ENCODE measurements around the gene ACYP2.
"Not testable (repeated sequence)": the region's sequence is repeated elsewhere in the genome, so short reads cannot be mapped to it uniquely, and the experiment has no call there.

ACYP2 gene

DNA sequence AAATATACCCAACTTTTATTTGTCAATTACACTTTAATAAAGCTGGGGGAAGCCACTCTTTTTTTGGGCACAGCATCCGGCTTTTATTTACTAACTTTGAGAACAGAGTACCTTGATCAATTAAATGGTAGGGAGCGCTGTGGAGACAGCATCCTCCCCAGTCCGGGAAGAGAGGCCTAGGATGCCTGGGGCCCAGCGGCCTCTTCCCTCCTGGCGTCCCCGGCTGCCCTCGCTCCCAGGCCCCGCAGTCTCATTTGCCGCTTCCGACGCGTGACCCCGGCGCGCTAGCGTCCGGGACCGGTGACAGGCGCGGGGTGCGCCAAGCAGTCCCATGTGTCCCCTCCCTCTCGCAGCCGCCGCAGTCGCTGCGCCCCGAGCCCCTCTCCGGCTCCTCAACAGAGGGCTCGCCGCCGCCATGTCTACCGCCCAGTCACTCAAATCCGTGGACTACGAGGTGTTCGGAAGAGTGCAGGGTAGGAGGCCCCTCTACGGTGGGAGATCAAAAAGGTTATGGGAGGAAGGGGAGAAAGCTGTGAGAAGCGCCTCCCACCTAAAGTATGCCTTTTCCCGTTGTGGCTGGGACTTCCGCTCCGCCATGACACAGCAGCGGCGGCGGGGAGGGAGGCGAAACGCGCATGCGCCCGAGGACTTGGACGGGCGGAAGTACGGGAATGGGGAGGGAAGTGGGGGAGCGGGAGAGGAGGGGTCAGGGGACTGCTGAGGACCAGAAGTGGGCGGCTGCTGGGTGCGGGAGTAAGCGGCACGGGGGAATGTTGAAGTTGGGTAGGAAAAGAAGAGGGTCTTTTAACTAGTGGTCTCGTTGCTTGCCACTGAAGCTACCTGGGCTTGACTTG is at the start of gene ACYP2:
ACYP2 (plus strand) TSS at position 332 of the 854 bp plus-strand sequence.
- DNase-seq (ENCODE audit: low read depth) = peak; percentile 89

DNA sequence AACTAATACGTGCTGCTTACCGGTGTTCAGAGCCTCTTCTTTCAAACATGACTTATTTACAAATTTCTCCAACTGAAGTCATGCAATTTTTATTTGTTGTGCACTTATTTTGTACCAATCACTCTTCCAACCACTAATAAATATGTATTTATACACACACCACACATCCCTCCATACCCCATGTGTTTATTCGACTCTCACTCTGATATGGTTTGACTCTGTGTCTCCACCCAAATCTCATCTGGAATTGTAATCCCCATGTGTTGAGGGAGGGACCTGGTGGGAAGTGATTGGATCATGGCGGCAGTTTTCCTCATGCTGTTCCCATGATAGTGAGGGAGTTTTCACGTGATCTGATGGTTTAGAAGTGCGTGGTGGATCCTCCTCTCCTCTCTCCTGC is 49.5 kb upstream of the ACYP2 start:
- no peak for DNase-seq (ENCODE audit: low read depth)

DNA sequence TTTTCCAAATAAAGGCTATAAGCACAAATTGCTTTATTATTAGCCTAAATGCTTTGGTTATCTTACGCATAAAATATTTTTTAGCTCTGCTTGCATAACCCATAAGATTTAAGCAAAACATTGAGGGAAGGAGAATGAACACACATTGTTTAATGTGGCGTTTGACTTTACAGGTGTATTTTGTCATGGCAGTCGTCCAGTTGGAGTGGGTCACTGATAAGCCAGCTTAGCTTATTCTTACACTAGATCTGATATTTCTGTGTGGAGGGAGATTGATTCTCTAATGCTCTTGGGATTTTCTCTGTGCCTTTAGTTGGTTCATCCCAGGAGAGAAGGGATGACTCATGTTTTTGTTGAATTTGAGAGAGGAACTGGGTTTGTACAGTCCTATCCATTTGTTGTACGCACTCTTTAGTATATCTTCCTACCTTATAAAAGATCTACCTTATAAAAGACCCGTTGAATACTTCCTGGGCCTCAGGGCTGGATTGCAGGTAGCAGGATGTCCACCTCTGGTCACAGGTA is 47.5 kb upstream of the ACYP2 start:
- DNase-seq (ENCODE audit: low read depth) = no peak

DNA sequence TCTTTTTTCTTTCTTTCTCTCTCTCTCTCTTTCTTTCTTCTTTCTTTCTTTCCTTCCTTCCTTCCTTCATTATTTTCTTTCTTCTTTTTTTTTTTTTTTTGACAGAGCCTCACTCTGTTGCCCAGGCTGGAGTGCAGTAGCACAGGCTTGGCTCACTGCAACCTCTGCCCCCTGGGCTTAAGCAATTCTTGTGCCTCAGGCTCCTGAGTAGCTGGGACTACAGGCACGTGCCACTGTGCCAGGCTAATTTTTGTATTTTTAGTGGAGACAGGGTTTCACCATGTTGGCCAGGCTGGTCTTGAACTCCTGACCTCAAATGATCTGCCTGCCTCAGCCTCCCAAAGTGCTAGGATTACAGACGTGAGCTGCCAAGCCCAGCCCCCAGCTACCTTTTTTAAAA is 42.9 kb upstream of the ACYP2 start:
- not testable (repeated sequence) for DNase-seq (ENCODE audit: low read depth)

DNA sequence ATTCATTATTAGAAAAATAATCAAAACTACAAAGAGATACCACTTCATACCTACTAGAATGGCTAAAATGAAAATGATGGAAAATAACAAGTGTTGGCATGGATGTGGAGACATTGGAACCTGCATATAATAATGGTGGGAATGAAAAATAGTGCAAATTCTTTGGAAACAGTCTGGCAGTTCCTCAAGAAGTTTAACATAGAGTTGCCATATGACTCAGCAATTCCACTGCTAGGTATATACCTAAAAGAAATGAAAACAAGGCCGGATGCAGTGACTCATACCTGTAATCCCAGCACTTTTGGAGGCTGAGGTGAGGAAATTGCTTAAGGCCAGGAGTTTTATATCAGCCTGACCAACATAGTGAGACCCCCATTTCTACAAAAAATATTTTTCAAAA is 41.6 kb upstream of the ACYP2 start:
- DNase-seq (ENCODE audit: low read depth) = no peak

DNA sequence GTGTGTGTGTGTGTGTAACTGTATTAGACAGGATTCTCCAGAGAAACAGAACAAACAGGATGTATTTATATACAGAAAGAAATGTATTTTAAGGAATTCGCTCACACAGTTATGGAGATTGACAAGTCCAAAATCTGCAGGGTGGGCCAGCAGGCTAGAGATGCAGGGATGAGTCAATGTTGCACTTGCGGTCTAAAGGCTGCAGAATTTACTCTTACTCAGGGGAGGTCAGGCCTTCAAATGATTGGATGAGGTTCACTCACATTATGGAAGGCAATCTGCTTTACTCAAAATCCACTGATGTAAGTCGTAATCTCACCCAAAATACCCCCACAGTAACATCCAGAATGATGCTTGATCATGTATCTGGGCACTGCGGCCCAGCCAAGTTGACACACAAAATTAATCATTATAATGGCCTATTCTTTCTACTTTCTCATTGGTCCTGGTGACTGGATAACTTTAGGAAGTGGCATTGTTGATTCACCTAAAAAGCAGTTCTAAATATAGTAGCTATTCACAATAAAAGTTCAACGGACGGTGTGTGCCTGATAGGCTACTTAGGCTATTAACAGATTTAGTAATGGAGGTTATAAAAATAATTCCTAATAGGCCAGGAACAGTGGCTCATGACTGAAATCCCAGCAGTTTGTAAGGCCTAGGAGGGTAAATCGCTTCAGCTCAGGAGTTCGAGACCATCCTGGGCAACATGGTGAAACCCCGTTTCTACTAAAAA is 40.6 kb upstream of the ACYP2 start:
- no peak for DNase-seq (ENCODE audit: low read depth)

DNA sequence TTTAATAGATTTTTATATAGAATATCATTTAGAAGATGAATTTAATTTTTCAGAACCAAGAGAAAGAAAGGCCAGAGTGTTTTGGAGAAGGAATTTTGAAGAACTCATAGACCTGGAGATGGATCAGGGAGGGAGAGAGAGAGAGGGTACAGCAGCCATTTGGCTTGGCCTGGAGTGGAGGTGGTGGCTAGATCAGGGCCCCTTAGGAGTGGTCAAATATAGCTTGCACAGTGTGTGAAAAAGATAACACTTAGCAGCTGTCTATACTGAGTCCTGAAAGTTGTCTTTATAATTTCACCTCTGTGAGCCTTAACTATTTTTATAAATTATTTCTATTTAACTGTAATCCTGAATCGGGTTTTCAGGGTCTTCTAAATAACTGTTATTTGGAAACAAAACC is 38.8 kb upstream of the ACYP2 start:
- DNase-seq (ENCODE audit: low read depth) = no peak

DNA sequence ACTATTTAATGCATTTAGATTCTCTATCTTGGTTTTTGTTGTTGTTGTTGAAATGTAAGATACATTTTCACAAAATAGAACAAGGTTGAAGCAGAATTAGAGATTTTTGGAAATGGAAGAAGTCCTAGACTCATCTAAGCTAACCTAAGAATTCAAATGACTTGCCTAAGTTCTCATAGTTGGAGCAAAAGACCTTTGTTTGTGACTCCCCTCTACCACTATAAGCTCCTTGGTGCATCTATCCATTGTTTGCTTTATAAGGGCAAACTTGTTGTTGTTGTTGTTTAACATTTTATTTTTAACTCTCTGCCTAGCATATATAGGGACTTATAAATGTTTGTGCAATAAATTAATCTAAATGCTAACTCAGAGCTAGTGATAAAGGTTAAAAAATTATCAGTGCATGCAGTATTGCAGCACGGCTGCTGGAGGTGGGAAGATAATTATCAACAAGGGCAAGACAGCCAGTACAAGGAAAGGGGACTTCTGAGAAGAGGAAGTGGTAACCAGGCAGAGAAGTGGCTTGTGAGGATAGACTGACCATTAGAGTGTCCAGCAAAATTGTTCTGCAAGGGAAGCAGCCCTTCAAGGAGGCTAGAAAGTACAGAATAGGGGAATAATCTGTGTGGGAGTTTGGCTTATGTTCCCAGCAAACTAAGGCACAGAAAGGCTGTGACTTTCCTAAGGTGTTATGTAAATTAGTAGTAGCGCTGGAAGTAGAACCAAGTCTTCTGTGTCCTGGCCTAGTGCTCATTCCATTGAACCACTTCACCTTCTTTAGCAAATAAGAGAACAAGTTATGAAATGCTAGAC is 38.1 kb upstream of the ACYP2 start:
- DNase-seq (ENCODE audit: low read depth) = no peak

DNA sequence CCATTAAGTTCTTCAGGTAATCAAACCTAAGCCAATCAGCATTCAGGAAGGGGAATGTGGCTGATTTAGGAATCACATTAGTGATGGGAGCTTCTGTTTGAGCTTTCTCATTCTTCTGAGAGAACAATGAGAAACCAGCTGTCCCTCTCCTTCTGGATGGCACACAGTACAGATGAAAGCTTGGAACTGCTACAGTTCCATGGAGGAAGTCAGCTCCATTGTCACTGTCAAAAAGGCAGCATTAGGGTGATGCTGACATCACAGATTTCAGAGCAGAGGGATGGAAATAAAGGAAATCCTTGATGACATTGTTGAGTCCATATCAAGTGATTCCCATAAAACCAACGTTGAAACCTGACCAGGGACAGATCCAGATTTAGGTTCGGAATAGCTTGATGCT is 36.1 kb upstream of the ACYP2 start:
- no peak for DNase-seq (ENCODE audit: low read depth)

DNA sequence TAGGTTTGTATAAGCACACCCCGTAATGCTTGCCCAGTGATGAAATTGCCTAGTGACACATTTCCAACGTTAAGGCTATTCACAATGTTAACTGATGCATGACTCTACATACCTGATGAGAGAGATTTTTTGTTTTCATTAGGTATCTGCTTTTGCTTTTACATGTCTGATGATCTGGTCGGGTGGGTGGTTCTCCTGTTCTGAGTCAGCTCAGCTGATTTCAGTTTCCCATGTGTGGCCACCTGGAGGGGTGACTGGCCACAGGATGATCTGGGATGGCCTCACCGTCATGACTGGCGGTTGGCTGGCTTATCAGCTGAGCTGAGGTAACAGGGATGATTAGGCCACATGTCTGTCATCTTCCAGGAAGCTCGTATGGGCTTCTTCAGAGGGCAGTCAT is 33.8 kb upstream of the ACYP2 start:
- DNase-seq (ENCODE audit: low read depth) = no peak

DNA sequence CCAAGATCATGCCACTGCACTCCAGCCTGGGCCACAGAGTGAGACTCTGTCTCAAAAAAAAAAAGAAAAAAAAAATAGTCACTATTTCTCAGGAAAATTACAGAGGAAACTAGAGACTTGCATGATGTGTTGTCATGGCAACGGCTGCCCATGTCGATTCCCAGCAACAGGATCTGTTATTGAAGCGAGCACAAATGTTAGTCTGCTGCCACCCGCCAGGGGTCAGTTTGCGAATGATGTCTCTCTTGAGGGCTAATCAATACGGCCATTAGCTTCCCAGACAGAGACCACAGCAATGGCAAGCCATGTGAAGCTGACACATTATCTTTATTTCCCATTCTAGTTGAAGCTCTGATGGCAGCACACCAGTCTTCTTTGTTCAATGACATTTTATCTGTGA is 32.4 kb upstream of the ACYP2 start:
- no peak for DNase-seq (ENCODE audit: low read depth)

DNA sequence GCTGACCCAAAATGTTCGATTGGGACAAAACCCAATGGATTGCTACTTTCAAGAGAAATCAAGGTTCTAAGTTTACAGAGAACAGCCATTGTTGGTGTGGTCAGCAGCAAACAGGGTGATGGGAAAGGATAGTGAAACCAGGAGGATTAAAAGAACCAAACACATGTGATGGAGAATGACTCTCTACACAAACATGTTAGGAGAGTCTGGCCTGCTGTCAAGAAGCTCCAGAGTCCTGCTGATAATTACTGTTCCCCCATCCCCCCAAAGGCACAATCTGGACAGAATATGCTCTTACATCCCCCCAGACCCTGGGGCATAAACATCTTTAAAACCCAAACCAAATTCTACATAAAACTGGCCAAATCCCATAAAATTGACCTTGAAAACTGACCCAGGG is 32.0 kb upstream of the ACYP2 start:
- DNase-seq (ENCODE audit: low read depth) = no peak

DNA sequence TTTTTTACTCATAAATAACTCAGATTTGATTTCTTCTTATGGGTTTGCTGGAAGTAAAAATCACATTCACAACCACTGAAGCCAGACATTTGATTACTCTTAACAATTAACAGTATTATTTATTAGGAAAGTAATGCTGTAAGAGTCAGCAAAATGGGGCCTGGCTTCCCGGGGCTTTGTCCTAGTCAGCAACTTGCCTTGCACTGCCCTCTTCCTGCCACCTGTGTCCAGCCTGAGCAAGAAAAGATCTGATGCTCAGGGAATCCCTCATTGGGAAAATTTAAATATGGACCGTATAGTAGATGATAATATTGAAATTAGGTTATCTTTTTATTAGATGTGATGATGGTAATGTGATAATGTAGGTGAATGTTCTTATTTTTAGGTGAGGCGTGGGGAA is 30.8 kb upstream of the ACYP2 start:
- no peak for DNase-seq (ENCODE audit: low read depth)

DNA sequence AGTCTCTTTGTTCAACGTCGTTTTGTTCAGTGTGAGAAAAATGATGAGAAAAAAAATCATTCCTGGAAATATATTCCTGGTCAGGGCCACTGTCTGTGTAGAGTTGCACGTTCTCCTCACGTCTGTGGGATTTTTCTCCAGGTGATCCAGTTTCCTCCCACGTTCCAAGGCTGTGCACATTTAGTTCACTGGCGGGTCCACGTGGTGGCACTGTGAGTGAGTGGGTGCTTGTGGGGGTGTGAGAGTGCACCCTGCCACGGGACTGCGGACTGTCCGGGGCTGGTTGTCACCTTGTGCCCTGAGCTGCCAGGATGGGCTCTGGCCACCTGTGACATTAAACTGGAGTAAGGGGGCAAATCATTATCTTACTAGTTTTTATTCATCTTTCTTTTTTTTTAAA is 30.3 kb upstream of the ACYP2 start:
- no peak for DNase-seq (ENCODE audit: low read depth)

DNA sequence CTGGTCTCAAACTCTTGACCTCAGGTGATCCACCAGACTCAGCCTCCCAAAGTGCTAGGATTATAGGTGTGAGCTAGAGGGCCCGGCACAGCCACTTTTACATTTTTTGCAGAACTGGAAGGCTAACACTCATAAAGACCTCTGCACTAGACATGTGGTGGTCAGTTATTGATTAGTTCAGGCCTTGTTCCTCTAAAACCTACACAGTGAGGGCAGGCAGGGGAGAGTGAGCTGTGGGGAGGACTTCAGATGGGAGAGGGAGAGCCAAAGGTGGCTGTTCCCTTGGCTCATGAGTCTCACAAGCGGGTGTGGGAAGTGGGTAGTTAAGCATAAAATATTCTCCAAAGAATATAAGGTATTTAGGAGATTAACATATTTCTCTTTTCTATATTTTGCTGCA is 29.3 kb upstream of the ACYP2 start:
- DNase-seq (ENCODE audit: low read depth) = no peak

DNA sequence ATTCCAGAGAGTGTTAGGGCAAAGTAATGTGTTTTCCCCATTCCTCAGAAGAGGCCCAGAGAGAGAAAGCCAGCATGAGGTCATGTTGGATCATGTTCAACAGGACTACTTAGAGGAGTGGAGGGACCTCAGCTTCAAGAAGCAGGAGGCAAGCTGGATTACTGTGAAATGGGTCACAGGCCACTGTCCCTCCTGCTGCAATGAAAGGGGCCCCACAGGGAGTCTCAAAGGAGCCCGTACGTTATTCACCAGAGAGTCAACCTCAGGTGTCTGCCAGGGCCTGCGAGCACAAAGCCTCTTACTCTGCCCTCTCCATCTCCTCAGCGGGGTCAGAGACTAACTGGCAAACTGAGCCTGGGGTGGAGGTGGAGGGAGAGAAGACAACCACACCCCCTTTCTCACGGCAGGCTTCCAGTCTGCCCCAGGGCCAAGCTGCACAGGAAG is 27.2 kb upstream of the ACYP2 start:
- DNase-seq (ENCODE audit: low read depth) = no peak

DNA sequence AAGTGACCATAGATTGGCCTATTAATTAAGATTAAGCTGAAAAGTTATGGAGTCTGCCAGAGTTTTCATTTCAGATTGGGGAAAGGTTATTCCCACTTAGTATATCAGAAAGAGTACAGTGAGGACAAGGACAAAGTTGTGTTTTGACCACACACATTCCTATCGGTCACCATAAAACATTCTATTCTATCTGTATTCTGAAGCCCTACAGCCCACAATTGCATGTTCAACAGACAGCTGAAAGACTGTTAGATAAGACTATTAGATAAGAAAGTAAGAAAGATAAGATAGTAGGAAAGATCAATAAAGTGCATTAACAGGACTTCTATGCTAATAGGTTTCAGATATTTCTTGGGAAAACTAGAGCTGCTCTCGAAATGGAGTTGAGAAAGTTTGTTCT is 26.7 kb upstream of the ACYP2 start:
- DNase-seq (ENCODE audit: low read depth) = no peak

DNA sequence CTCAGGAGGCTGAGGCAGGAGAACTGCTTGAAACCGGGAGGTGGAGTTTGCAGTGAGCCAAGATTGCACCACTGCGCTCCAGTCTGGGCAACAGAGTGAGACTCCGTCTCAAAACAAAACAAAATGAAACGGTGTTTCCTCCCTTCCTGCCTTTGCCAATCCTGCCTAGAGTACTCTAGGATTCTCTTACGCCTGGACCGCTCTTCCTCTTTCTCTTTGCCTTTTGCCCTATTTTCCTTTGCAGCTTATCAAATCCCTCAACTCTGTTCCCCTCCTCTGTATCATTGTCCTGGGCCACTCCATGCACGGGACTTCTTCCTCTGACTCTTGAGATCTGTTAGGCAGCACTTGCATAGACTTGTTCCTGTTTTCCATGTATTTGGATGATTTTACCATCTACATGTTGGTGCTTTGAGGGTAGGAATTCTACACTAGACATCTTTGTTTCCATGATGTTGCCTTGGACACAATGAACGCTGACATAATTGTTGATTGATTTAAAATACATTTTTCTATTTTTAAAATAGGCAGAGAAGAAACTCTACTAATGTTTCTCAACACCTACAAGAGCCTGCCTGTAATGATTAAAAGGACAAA is 24.8 kb upstream of the ACYP2 start:
- DNase-seq (ENCODE audit: low read depth) = no peak

DNA sequence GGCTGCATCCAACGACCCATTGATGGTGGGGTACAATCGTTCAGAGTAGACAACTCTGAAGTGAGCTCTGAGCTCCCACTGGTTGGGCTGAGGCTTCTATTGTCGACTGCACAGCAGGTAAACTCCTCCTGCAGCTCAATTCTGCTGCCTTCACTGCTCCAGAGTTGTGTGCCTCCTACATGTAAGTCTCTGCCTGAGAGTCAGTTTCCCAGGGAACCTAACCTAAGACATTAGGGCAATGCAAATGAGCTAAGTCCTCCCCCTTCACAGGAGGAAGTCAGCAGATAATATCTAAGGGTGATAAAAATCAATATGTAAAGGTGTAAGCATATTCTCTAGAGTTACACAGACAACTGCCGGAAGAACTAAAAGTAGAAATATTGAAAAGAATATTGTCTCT is 22.5 kb upstream of the ACYP2 start:
- no peak for DNase-seq (ENCODE audit: low read depth)

DNA sequence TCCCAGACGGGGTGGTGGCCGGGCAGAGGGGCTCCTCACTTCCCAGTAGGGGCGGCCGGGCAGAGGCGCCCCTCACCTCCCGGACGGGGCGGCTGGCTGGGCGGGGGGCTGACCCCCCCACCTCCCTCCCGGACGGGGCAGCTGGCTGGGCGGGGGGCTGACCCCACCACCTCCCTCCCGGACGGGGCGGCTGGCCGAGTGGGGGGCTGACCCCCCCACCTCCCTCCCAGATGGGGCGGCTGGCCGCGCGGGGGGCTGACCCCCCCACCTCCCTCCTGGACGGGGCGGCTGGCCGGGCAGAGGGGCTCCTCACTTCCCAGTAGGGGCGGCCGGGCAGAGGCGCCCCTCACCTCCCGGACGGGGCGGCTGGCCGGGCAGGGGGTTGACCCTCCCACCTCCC is 20.0 kb upstream of the ACYP2 start:
- DNase-seq (ENCODE audit: low read depth) = not testable (repeated sequence)

DNA sequence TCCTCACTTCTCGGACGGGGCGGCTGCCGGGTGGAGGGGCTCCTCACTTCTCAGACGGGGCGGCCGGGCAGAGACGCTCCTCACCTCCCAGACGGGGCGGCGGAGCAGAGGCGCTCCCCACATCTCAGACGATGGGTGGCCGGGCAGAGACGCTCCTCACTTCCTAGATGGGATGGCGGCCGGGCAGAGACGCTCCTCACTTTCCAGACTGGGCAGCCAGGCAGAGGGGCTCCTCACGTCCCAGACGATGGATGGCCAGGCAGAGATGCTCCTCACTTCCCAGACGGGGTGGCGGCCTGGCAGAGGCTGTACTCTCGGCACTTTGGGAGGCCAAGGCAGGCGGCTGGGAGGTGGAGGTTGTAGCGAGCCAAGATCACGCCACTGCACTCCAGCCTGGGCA is 19.3 kb upstream of the ACYP2 start:
- DNase-seq (ENCODE audit: low read depth) = not testable (repeated sequence)

DNA sequence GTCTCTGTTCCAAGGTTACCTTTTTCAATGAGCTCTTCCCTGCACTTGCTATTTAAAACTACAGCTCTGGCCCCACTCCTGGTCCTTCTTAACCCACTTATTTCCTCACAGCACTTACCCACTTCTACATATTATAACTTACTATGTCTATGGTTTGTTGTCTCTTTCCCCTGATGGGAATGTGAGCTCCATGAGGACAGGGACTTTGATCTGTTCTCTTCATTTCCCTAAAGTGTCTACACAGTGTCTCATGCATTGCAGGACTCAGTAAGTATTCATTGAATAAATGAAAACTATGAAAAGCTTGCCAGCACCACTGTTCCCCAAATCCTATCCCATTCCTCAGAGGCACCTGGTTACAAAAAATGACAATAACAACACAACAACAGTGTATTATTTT is 18.3 kb upstream of the ACYP2 start:
- DNase-seq (ENCODE audit: low read depth) = no peak

All from GM04504 (cell line).